ENCODE measurements around the gene IL31. TPM values are rescaled to one million over a fixed set of nuclear protein-coding genes. Genes with fewer than 3 reads are reported as not detected.

The IL31 gene
- total and polyA plus RNA-seq, 2 donors (not counting 3 experiments of a cell fraction or from before 2014, with no cell fraction given): not detected

- Histone ChIP-seq H3K9me3 (replicated peaks; ENCODE audit: control insufficient read depth, insufficient read depth, low read length) (no peaks in the 10 kb centered on the region), H3K79me2 (ENCODE audit: control insufficient read depth, insufficient read depth, low read length) (peaks cover 10% of the 10 kb centered on the region), H2AFZ (ENCODE audit: low read depth, low read length) (no peak overlapping the region), H3K9ac (replicated peaks; ENCODE audit: extremely low read depth, insufficient read depth, low read length) (no peak overlapping the region), H3K27me3 (ENCODE audit: control insufficient read depth in 2 of 2, insufficient read depth in 2 of 2, low read length in 2 of 2) (no peaks in the 10 kb centered on the region), H4K20me1 (replicated peaks; ENCODE audit: control insufficient read depth, extremely low read depth, insufficient read depth, low read length) (no peaks in the 10 kb centered on the region), H3K27ac (ENCODE audit: insufficient read depth, low read depth, low read length) (no peak overlapping the region), H3K4me1 (ENCODE audit: control insufficient read depth, extremely low read depth, insufficient read depth, low read length) (no peaks in the 10 kb centered on the region), H3K9me1 (replicated peaks; ENCODE audit: control insufficient read depth, extremely low read depth, insufficient read depth, low read length) (no peaks in the 10 kb centered on the region), H3K4me3 (replicated peaks in 1 of 3; ENCODE audit: insufficient read depth in 1 of 3, low read depth in 1 of 3, low read length in 3 of 3) (no peak overlapping the region), H3K4me2 (ENCODE audit: insufficient read depth, low read length) (no peak overlapping the region), H3K36me3 (ENCODE audit: control insufficient read depth in 2 of 2, extremely low read depth in 1 of 2, insufficient read depth in 2 of 2, low read length in 2 of 2) (peaks cover 4 to 41% of the 10 kb centered on the region in 2 experiments)
- TF ChIP-seq JUN (IDR thresholded peaks at IDR 0.05; ENCODE audit: borderline replicate concordance, insufficient read depth, insufficient read length, low read depth) (no peak), CTCF (IDR thresholded peaks at IDR 0.05; ENCODE audit: extremely low read depth in 1 of 2, insufficient read depth in 1 of 2, low read depth in 1 of 2, low read length in 2 of 2) (no peak), POLR2A (IDR thresholded peaks at IDR 0.05; ENCODE audit: low read depth, low read length) (no peak), MAX (IDR thresholded peaks at IDR 0.05; ENCODE audit: insufficient read depth, insufficient read length) (no peak), FOS (IDR thresholded peaks at IDR 0.05; ENCODE audit: borderline replicate concordance, insufficient read depth, low read length) (no peak), GATA2 (IDR thresholded peaks at IDR 0.05; ENCODE audit: insufficient read depth, insufficient read length, low read depth, low read length) (no peak), EZH2 (IDR thresholded peaks at IDR 0.05; ENCODE audit: borderline replicate concordance, low read depth, low read length, severe bottlenecking) (no peak), MYC (IDR thresholded peaks at IDR 0.05; ENCODE audit: low read depth, low read length) (no peak), POLR2AphosphoS5 (IDR thresholded peaks at IDR 0.05; ENCODE audit: insufficient read depth, low read depth, low read length) (no peak)
- FAIRE-seq (no peak), DNase-seq (ENCODE audit: low read depth, low spot score) (no peak)
- dilution Hi-C loops (cut with MboI; ENCODE audit: extremely low pct_ligation_motif_present, low sequenced_read_pairs) (no loop called here), intact Hi-C loops (cut with micrococcal nuclease) (loop anchor here (2.0 kb wide), 1 partner anchor 75 kb away; no protein-coding TSS in a partner anchor)
- no TSS peak for BruUV-seq (replicated peaks)
- CTCF ChIA-PET: interaction anchor here (1.0 to 2.8 kb wide), 12 partner anchors 11 to 200 kb away, joined by 3 to 115 read pairs (median 4); no protein-coding TSS in a partner anchor
- POLR2A ChIA-PET: no interaction called here
Observed at GRCh38 chr12:122130150-122130549, 43.9 kb downstream of the IL31 start.

All from endothelial cell of umbilical vein (primary cell).